GM19324 (cell line): ENCODE measurements around the gene SUMO3.

Experiments
- ATAC-seq: cut with Tn5 transposase; IDR thresholded peaks from one replicate; pipeline ENCODE4 v1.9.1; 2021; ENCODE audit warnings: mild to moderate bottlenecking, moderate library complexity; ENCODE audit not compliant: unreplicated experiment, low FRiP score

SUMO3 gene

GRCh38 chr21:44831227-44831860, 13.5 kb upstream of the SUMO3 start:
- ATAC-seq, result no peak

- ATAC-seq, result no peak
Measured at GRCh38 chr21:44829507-44830092, 11.7 kb upstream of the SUMO3 start.

GRCh38 chr21:44828362-44829056, 10.6 kb upstream of the SUMO3 start:
- no peak for ATAC-seq

GRCh38 chr21:44823179-44823660, 5.4 kb upstream of the SUMO3 start:
- no peak for ATAC-seq

- no peak for ATAC-seq
Measured at GRCh38 chr21:44822484-44823178, 4.8 kb upstream of the SUMO3 start.

GRCh38 chr21:44820851-44821250, 3.0 kb upstream of the SUMO3 start:
- ATAC-seq, result no peak

GRCh38 chr21:44819283-44820243, 1.7 kb upstream of the SUMO3 start:
- ATAC-seq, result no peak

GRCh38 chr21:44818640-44819011, 764 bp upstream of the SUMO3 start:
- ATAC-seq, result no peak

GRCh38 chr21:44817506-44817880, 369 bp downstream of the SUMO3 start:
- ATAC-seq, result peak; percentile 74

- no peak for ATAC-seq
Measured at GRCh38 chr21:44816761-44817505, 929 bp downstream of the SUMO3 start.

GRCh38 chr21:44815852-44816628, 1.8 kb downstream of the SUMO3 start:
- ATAC-seq, result no peak

GRCh38 chr21:44815225-44815624, 2.6 kb downstream of the SUMO3 start:
- ATAC-seq, result no peak

- ATAC-seq, result no peak
Measured at GRCh38 chr21:44814498-44815023, 3.3 kb downstream of the SUMO3 start.

- ATAC-seq, result no peak
Measured at GRCh38 chr21:44813727-44814126, 4.1 kb downstream of the SUMO3 start.

GRCh38 chr21:44813149-44813548, 4.7 kb downstream of the SUMO3 start:
- ATAC-seq, result no peak

GRCh38 chr21:44812640-44813039, 5.2 kb downstream of the SUMO3 start:
- ATAC-seq, result no peak

- ATAC-seq, result no peak
Measured at GRCh38 chr21:44810779-44811178, 7.1 kb downstream of the SUMO3 start.

GRCh38 chr21:44805859-44806258, 12.0 kb downstream of the SUMO3 start:
- no peak for ATAC-seq
